Measurements from ENCODE around the gene FAM78A. TPM values are rescaled to one million over a fixed set of nuclear protein-coding genes. Genes with fewer than 3 reads are reported as not detected.
A peak's percentile ranks its signal among the peaks of the same experiment; 100 is the strongest.

Gene FAM78A
- total RNA-seq, 1 donor from 2014 or later: 14.9 TPM

DNA sequence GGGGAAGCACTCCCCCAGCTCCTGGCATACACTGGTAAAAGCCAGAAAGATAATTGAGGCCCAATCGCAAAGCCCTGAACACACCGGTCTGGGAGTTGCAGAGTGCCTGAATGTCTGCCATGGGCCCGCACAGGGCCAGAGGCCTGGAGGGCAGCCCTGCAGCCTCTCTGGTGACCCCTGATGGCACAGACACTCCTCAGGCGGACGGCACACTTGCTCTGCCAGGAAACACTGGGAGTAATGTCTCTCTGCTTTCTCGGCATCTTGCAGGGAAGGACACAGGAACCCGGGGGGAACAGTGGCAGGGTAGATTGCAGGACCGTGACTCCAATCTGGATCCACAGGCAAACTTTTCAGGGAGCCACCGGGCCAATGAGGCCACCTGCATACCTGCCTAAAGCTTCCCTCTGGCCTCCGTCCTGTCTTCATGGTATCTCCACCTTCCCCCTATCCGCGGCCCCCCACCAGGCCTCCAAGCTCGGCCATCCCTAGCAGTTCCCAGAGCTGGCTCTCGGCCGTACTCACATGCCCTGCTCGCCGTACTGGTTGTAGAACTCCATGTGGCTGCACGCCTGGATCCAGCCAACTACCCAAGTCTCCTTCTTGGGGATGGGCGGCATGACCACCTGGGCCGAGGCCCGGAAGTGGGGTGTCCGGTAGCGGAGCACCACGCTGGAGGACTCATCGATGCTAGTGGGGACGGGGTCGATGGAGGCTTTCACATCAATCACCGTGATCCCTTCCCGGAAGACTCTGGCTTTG lies 797 bp downstream of the FAM78A start:
- DNase-seq: peak; percentile 67
- H3K27me3 Mint-ChIP-seq (ENCODE audit: unreplicated experiment): peaks cover 5% of the 10 kb centered on the region
- peak overlapping the region; percentile 92 for H3K4me3 Mint-ChIP-seq (ENCODE audit: unreplicated experiment)
- TF ChIP-seq, protein P1, sequence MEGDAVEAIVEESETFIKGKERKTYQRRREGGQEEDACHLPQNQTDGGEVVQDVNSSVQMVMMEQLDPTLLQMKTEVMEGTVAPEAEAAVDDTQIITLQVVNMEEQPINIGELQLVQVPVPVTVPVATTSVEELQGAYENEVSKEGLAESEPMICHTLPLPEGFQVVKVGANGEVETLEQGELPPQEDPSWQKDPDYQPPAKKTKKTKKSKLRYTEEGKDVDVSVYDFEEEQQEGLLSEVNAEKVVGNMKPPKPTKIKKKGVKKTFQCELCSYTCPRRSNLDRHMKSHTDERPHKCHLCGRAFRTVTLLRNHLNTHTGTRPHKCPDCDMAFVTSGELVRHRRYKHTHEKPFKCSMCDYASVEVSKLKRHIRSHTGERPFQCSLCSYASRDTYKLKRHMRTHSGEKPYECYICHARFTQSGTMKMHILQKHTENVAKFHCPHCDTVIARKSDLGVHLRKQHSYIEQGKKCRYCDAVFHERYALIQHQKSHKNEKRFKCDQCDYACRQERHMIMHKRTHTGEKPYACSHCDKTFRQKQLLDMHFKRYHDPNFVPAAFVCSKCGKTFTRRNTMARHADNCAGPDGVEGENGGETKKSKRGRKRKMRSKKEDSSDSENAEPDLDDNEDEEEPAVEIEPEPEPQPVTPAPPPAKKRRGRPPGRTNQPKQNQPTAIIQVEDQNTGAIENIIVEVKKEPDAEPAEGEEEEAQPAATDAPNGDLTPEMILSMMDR (IDR thresholded peaks at IDR 0.05; ENCODE audit: partially characterized antibody, unreplicated experiment): no peak
- no peak overlapping the region for H3K27ac Mint-ChIP-seq (ENCODE audit: unreplicated experiment)
- H3K9me3 Mint-ChIP-seq (ENCODE audit: unreplicated experiment): peaks cover 7% of the 10 kb centered on the region
- H3K36me3 Mint-ChIP-seq (ENCODE audit: unreplicated experiment): no peaks in the 10 kb centered on the region
- H3K4me1 Mint-ChIP-seq (ENCODE audit: low read depth, unreplicated experiment): peaks cover 27% of the 10 kb centered on the region

DNA sequence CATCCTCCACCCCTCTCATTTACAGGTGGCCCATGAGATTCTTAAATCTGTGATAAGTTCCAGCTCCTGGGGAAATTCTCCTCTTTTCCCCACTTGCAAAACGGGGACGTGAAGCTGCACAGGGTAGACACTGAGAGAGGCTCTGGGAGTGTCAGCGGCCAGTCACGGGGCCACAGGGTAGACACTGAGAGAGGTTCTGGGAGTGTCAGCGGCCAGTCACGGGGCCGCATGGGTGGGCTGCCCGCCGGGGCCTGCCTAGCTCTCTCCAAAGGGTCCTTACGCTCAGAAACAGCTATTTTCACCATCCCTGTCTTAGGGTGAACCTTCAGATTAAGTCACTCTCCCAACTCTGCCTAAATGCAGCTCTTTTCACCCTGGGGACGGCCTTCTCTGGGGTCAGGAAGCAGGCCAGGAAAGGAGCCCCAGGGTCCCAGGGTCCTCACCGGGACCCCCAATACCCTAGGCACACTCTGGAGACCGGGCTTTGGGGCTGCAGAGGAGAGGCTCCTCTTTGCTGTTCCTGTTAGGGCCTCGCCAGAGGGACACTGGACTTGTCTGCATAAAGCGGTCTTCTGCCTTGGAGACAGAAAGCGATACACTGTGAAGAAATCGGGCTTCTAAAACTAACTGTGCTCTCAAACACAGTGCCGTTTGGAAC lies 1.5 kb downstream of the FAM78A start:
- Mint-ChIP-seq H3K4me1 (ENCODE audit: low read depth, unreplicated experiment) (peaks cover 30% of the 10 kb centered on the region), H3K4me3 (ENCODE audit: unreplicated experiment) (peak overlapping the region; percentile 92), H3K36me3 (ENCODE audit: unreplicated experiment) (no peaks in the 10 kb centered on the region), H3K27me3 (ENCODE audit: unreplicated experiment) (peaks cover 5% of the 10 kb centered on the region), H3K9me3 (ENCODE audit: unreplicated experiment) (peaks cover 7% of the 10 kb centered on the region), H3K27ac (ENCODE audit: unreplicated experiment) (no peak overlapping the region)
- TF ChIP-seq, protein P1 (IDR thresholded peaks at IDR 0.05; ENCODE audit: partially characterized antibody, unreplicated experiment): no peak
- DNase-seq: no peak

DNA sequence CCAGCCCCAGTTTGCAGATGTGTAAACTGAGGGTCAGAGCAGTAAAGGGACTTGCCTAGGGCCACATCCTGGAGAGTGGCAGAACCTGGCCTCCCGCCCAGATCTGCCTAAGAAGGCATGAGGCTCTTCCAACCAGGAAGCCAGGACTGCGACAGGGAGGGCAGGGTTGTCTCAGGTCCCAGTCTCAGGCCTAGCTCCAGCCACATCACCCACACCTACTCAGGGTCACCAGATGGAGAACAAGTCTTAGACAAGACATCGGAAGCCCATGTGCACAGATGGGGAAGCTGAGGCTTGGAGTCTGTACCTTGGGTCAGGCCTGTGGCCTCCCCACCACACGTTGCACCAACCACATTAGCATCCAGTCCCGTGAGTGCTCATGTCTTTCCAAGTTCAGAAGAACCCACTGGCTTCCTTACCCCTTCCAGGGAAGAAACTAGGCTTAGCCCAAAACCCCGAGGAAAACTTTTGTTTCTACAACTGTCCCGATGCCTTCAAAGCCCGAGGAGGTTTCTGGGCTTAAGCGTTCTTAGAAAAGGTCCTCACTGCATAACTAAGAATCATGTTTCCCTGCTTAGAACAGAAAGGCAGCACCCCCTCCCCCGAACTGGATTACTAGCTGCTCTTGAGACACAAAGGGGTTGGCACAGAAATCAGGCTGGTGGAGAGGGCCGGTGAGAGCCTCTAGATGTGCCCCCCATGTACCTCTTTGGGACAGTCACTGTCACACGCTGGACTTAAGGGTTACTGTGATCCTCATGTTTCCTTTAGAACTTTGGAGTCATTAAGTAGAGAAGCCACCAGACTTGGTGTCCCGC lies 2.2 kb downstream of the FAM78A start:
- peaks cover 5% of the 10 kb centered on the region for H3K27me3 Mint-ChIP-seq (ENCODE audit: unreplicated experiment)
- DNase-seq: no peak
- H3K36me3 Mint-ChIP-seq (ENCODE audit: unreplicated experiment): no peaks in the 10 kb centered on the region
- peaks cover 6% of the 10 kb centered on the region for H3K9me3 Mint-ChIP-seq (ENCODE audit: unreplicated experiment)
- peaks cover 30% of the 10 kb centered on the region for H3K4me1 Mint-ChIP-seq (ENCODE audit: low read depth, unreplicated experiment)
- TF ChIP-seq, protein P1 (IDR thresholded peaks at IDR 0.05; ENCODE audit: partially characterized antibody, unreplicated experiment): no peak
- no peak overlapping the region for H3K27ac Mint-ChIP-seq (ENCODE audit: unreplicated experiment)
- H3K4me3 Mint-ChIP-seq (ENCODE audit: unreplicated experiment): peak overlapping the region; percentile 92

DNA sequence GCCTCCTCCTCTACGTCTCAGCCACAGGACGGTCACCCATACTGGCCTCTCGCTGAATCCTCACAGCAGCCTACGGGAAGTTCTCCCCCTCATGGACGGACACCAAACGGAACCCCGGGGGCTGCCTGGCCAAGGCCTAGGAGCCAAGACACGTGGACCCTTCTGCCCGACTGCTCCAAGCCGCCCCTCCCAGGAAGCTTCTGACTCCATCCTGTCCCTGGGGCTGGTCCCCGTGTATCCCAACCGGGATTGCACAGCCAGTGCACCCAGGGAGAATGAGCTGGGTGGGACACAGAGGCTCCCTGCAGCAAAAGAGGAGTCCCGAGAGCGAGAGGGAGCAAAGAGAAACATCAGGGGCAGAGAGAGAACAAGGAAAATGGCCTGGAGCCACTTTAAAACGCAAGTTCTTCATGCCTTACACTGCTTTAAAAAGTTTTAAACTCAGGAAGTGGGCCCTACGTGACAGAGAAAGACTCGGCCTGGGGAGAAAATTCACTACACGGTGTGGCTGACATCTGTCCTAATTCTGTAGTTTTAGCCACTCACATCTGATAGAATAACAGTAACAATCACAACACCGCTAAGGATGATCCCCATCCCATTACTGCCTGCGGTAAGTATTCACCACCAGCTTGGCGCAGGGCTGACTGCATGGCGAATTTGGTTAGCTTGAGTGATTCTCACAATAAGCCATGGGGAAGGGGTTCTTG lies 3.0 kb downstream of the FAM78A start:
- Mint-ChIP-seq H3K27me3 (ENCODE audit: unreplicated experiment) (no peaks in the 10 kb centered on the region), H3K36me3 (ENCODE audit: unreplicated experiment) (no peaks in the 10 kb centered on the region), H3K9me3 (ENCODE audit: unreplicated experiment) (peaks cover 6% of the 10 kb centered on the region), H3K4me3 (ENCODE audit: unreplicated experiment) (peak overlapping the region; percentile 92), H3K4me1 (ENCODE audit: low read depth, unreplicated experiment) (peaks cover 29% of the 10 kb centered on the region), H3K27ac (ENCODE audit: unreplicated experiment) (no peak overlapping the region)
- no peak for DNase-seq
- TF ChIP-seq, protein P1 (IDR thresholded peaks at IDR 0.05; ENCODE audit: partially characterized antibody, unreplicated experiment): no peak

All from glutamatergic neuron (in vitro differentiated cells).